Measurements from ENCODE around the gene DOCK11. TPM values are rescaled to one million over a fixed set of nuclear protein-coding genes. Genes with fewer than 3 reads are reported as not detected.

DOCK11 gene
- total RNA-seq, 1 donor from 2014 or later: 14.0 TPM

DNA sequence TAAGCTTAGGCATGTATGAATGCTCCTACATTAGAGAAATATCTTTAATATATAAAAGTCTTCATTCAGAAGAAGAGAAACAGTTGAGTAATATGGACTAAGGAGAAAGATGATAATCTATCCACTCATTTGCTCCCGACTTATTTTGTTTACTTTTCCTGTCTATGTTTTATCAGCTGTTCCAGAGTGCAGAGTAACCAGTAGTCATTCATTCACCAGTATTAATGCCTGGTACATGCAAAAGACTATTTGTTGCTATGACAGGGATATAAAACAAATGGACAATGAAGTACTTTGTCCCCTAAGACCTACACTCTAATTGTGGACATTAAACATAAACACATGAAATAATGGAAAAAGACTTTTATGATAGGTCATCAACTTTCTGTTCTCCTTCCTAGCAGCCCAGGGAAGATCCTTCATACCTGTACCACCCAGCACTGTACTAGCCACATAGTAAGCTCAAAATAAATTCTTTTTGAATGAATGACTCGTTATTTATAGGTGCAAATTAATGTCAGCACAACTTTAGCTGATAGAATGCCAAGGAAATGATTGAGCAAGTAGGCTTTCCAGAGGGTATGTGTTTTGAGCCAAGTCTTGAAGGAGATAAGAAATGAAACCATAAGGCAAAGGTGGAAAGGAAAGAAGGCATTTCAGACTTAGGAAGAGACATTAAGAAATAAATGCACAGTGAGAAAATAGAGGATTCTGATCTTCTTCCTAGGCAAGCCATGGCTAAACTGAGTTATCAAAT lies 186.8 kb downstream of the DOCK11 start:
- H3K9me3 Mint-ChIP-seq: no peaks in the 10 kb centered on the region
- no peak for DNase-seq (ENCODE audit: extremely low spot score, unreplicated experiment)
- H3K4me3 Mint-ChIP-seq: no peak overlapping the region
- no peaks in the 10 kb centered on the region for H3K4me1 Mint-ChIP-seq (ENCODE audit: unreplicated experiment)
- TF ChIP-seq, protein P1, sequence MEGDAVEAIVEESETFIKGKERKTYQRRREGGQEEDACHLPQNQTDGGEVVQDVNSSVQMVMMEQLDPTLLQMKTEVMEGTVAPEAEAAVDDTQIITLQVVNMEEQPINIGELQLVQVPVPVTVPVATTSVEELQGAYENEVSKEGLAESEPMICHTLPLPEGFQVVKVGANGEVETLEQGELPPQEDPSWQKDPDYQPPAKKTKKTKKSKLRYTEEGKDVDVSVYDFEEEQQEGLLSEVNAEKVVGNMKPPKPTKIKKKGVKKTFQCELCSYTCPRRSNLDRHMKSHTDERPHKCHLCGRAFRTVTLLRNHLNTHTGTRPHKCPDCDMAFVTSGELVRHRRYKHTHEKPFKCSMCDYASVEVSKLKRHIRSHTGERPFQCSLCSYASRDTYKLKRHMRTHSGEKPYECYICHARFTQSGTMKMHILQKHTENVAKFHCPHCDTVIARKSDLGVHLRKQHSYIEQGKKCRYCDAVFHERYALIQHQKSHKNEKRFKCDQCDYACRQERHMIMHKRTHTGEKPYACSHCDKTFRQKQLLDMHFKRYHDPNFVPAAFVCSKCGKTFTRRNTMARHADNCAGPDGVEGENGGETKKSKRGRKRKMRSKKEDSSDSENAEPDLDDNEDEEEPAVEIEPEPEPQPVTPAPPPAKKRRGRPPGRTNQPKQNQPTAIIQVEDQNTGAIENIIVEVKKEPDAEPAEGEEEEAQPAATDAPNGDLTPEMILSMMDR (conservative IDR thresholded peaks at IDR 0.05): no peak
- H3K36me3 Mint-ChIP-seq: no peaks in the 10 kb centered on the region
- H3K27me3 Mint-ChIP-seq: no peaks in the 10 kb centered on the region
- no peak overlapping the region for H3K27ac Mint-ChIP-seq

DNA sequence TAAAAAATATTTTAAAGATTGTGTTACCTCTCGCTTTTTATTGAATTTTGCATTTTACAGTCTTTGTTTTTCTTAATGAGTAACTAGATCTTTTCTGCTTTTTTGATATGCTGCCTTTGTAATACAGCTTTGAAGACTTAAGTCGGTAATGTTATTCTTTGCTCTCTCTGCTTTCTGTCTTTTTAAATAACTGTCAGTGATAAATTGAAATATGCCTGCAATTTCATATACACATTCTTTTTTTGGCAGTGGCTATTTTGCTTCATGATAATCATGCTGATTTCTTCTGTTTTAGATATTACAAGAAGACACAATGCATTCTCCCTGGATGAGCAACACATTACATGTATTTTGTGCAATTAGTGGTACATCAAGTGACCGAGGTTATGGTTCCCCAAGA lies 189.8 kb downstream of the DOCK11 start:
- peaks cover 5% of the 10 kb centered on the region for H3K9me3 Mint-ChIP-seq

DNA sequence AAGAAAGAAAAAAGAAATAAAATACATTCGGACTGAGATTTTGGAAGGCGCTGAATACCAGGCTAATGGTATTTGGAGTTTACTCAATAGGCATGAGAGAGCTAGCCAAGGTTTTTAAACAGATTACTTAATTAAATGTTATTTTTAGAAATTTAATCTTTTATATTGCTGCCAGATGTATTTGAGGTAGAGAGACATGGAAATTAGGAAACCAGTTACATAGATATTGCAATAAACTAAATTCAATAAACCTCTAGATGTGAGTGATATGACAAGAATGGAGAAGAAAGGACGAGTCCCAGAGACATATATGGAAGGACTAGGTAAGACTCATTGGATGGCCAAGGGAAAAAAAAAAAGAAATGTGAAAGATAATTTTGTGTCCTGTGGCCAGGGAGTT lies 193.3 kb downstream of the DOCK11 start:
- H3K9me3 Mint-ChIP-seq: peaks cover 5% of the 10 kb centered on the region
- no peaks in the 10 kb centered on the region for H3K27me3 Mint-ChIP-seq
- H3K4me3 Mint-ChIP-seq: no peak overlapping the region
- TF ChIP-seq, protein P1 (conservative IDR thresholded peaks at IDR 0.05): no peak
- no peak overlapping the region for H3K27ac Mint-ChIP-seq
- no peak for DNase-seq (ENCODE audit: extremely low spot score, unreplicated experiment)
- H3K4me1 Mint-ChIP-seq (ENCODE audit: unreplicated experiment): no peaks in the 10 kb centered on the region
- no peaks in the 10 kb centered on the region for H3K36me3 Mint-ChIP-seq

More for the DNA sequence above, 189.8 kb downstream of the DOCK11 start:
- Mint-ChIP-seq H3K4me1 (ENCODE audit: unreplicated experiment) (no peaks in the 10 kb centered on the region), H3K27me3 (no peaks in the 10 kb centered on the region), H3K4me3 (no peak overlapping the region), H3K36me3 (no peaks in the 10 kb centered on the region), H3K27ac (no peak overlapping the region)
- DNase-seq (ENCODE audit: extremely low spot score, unreplicated experiment): no peak
- TF ChIP-seq, protein P1 (conservative IDR thresholded peaks at IDR 0.05): no peak

DNA sequence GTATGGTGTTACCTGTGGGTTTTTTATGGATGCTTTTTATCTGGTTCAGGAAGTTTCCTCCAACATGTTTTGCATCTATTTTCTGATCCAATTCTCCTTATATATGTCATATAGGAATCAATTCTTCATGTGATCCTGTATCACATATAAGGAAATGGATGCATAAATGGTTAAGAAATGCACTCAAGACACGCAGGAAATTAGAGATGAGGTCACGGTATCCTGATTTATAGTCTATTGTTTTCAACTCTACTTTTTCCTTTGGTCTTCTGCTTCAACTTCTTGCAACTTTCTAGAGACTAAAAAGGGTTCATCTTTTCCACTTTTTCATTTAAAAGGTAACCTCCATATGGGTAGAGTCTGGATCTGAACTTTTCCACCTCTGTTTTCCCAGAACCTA lies 198.2 kb downstream of the DOCK11 start:
- Mint-ChIP-seq H3K27ac (no peak overlapping the region), H3K4me3 (no peak overlapping the region)
- TF ChIP-seq, protein P1 (conservative IDR thresholded peaks at IDR 0.05): no peak

DNA sequence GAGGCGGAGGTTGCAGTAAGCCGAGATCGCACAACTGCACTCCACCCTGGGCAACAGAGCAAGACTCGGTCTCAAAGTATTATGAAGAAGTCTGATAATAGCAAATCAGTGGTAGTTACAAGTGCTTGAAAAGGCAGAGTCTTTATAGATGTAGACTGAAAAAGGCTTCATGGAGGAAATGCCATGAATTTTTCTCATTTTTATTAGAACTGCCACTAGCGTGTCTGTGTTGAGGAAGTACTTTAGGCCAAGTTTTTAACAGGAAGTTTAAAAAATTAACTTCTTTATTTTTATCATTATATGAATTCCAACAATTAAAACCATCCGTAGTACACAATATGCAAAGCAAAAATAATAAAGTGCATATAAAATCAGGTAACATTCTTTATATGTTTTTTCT lies 199.0 kb downstream of the DOCK11 start:
- Mint-ChIP-seq H3K9me3 (peaks cover 5% of the 10 kb centered on the region), H3K36me3 (no peaks in the 10 kb centered on the region), H3K27me3 (no peaks in the 10 kb centered on the region), H3K4me1 (ENCODE audit: unreplicated experiment) (no peaks in the 10 kb centered on the region), H3K4me3 (no peak overlapping the region), H3K27ac (no peak overlapping the region)
- TF ChIP-seq, protein P1 (conservative IDR thresholded peaks at IDR 0.05): no peak
- no peak for DNase-seq (ENCODE audit: extremely low spot score, unreplicated experiment)

More for the DNA sequence above, 198.2 kb downstream of the DOCK11 start:
- no peaks in the 10 kb centered on the region for H3K27me3 Mint-ChIP-seq
- peaks cover 5% of the 10 kb centered on the region for H3K9me3 Mint-ChIP-seq
- H3K36me3 Mint-ChIP-seq: no peaks in the 10 kb centered on the region
- no peaks in the 10 kb centered on the region for H3K4me1 Mint-ChIP-seq (ENCODE audit: unreplicated experiment)
- no peak for DNase-seq (ENCODE audit: extremely low spot score, unreplicated experiment)
